Gastrocnemius medialis (tissue), 4 donors: Measurements from ENCODE around the gene BCAR1. TPM values are rescaled to one million over a fixed set of nuclear protein-coding genes. Genes with fewer than 3 reads are reported as not detected.
A peak's percentile ranks its signal among the peaks of the same experiment; 100 is the strongest.

Experiments used
- ATAC-seq, 2 donors: fragments of 150-250 bp; one replicate each; pipeline ENCODE4 v1.9.1; 2016
- DNase-seq, 2 donors: peaks; one replicate each; pipeline ENCODE4 v3.0.0-alpha.2; 2019
- H3K27ac ChIP-seq, 4 donors: fragments of 200-600 bp; sonication (generic); 1 replicate in 1 of 4; 2 replicates in 3 of 4; pipeline ENCODE4 v1.5.1; 2016 to 2018; ENCODE audit warnings: mild to moderate bottlenecking in 2 of 4, moderate library complexity in 1 of 4
- H3K27me3 ChIP-seq, 3 donors: fragments of 200-600 bp; sonication (generic) in 2 of 3; 1 replicate in 1 of 3; 2 replicates in 2 of 3; pipeline versions ENCODE4 v1.5.1 to v1.6.0; 2016 to 2019; ENCODE audit warnings: mild to moderate bottlenecking in 1 of 3, moderate library complexity in 1 of 3
- H3K36me3 ChIP-seq, 2 donors: fragments of 200-600 bp; sonication (generic) in 1 of 2; one replicate each; pipeline ENCODE4 v1.5.1; 2017 to 2018
- H3K4me1 ChIP-seq, 2 donors: fragments of 200-600 bp; sonication (generic) in 1 of 2; one replicate each; pipeline ENCODE4 v1.5.1; 2016 to 2017; ENCODE audit warnings: mild to moderate bottlenecking in 2 of 2
- H3K4me3 ChIP-seq, 4 donors: fragments of 200-600 bp; sonication (generic) in 3 of 4; 1 replicate in 1 of 4; 2 replicates in 3 of 4; pipeline ENCODE4 v1.5.1; 2016 to 2019; ENCODE audit warnings: mild to moderate bottlenecking in 2 of 4
- H3K9me3 ChIP-seq, 3 donors: fragments of 200-600 bp; sonication (generic) in 2 of 3; 1 replicate in 1 of 3; 2 replicates in 2 of 3; pipeline ENCODE4 v1.5.1; 2016 to 2019
- CTCF ChIP-seq, 5 experiments: fragments of 450-650 bp in 3 of 5; fragments of 200-600 bp in 2 of 5; sonication (generic) in 2 of 5; IDR thresholded peaks in 4 of 5; conservative IDR thresholded peaks in 1 of 5; 1 replicate in 4 of 5; 2 replicates in 1 of 5; pipeline ENCODE4 v1.5.1; 2016 to 2019; ENCODE audit warnings: antibody characterized with exemption in 5 of 5, mild to moderate bottlenecking in 3 of 5, moderate library complexity in 3 of 5
- POLR2A ChIP-seq, 2 donors: fragments of 450-650 bp; IDR thresholded peaks; one replicate each; pipeline ENCODE4 v1.6.1; 2017; ENCODE audit warnings: antibody characterized with exemption in 2 of 2, mild to moderate bottlenecking in 2 of 2, moderate library complexity in 2 of 2
- in situ Hi-C, 4 donors: fragments of 200-750 bp; cut with MboI; loops; one replicate each; pipeline versions ENCODE4 v1.15.0 to v1.8.0; 2017; ENCODE audit warnings: low sequenced_read_pairs in 4 of 4
- intact Hi-C: fragments of 100-400 bp; cut with DNase I; formaldehyde crosslinking; loops from one replicate; pipeline ENCODE4 v1.15.1; 2023; ENCODE audit warnings: low total_unique reads
- total RNA-seq, 4 donors: library from RNA; depleted of rRNA; stranded (reverse); fragments of >200 nt; gene quantifications; one replicate each; pipeline versions ENCODE4 v1.1.0 to v1.2.3, GENCODE V29; 2016

BCAR1 gene
- total RNA-seq, 4 donors from 2014 or later: 101 to 153 (median 145) TPM

DNA sequence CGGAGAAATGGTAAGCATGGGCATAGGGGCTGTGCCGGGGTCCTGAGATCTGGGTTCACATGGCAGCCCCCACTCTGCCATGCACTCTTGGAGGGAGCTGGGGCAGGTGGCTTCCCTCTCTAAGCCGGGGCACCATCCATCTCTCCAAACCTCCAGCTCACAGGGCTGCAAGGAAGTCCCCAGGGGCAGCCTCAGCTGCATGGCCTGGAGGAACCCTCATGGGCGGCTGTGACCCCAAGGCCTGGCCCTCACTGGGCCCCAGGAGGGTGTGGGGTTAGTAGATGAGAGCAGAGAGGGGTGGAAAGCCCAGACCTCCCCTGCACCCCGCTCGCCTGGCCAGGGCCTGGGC lies 47.0 kb downstream of the BCAR1 start:
- Histone ChIP-seq H3K9me3 (no peaks in the 10 kb centered on the region), H3K27ac (no peak overlapping the region), H3K4me1 (no peaks in the 10 kb centered on the region), H3K27me3 (no peaks in the 10 kb centered on the region), H3K4me3 (no peak overlapping the region), H3K36me3 (no peaks in the 10 kb centered on the region)
- DNase-seq (no peak), ATAC-seq (no peak)
- intact Hi-C loops: loop anchor here (10.0 kb wide), 1 partner anchor 440 kb away; the partner anchor contains the start of genes KARS1 and TERF2IP
- TF ChIP-seq CTCF (IDR thresholded peaks at IDR 0.05 in 4 of 5, conservative IDR thresholded peaks at IDR 0.05 in 1 of 5) (no peak), POLR2A (IDR thresholded peaks at IDR 0.05) (no peak)
- in situ Hi-C loops: loop anchor here in 2 of 4 donors (5.0 to 25.0 kb wide), 2 partner anchors 183 to 558 kb away; no protein-coding TSS in a partner anchor

DNA sequence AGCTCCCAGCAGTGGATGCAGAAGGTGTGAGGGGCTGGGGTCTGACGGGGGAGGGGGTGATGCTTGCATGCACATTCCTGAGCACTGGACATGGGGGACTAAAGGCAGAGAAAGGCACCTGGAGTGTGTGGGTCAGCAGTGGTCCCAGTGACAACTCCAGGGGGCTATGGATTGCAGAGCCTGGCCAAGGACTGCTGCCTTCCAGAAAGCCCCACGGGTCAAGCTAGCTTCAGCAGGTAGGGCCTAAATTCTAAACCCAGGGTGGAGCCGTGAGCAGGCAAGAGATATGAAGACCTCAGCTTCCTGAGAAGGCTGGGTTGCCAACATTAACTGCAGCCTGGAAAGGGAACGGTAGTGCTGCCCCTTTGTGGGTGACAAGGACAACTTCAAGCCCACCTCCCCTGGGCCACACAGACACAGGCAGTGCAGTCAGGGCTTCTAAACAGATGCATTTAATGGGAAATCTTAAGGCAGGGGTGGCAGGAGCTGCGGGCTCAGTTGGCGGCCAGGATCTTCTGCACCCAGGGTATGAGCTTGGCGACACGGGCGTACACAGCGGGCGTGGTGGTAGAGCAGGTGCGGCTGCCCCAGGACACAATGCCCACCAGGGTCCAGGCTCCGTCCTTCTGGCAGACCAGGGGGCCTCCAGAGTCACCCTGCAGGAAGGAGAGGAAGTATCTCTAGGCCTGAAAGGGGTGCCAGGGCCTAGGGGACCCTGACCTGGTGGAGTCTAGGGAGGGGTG lies 47.6 kb downstream of the BCAR1 start:
- H3K27ac ChIP-seq: peak overlapping the region in 1 of 4 donors; percentile 52
- no peak for TF ChIP-seq CTCF (IDR thresholded peaks at IDR 0.05 in 4 of 5, conservative IDR thresholded peaks at IDR 0.05 in 1 of 5)
- no peak for TF ChIP-seq POLR2A (IDR thresholded peaks at IDR 0.05)
- H3K4me1 ChIP-seq: no peaks in the 10 kb centered on the region
- DNase-seq (no peak), ATAC-seq (no peak)
- no peak overlapping the region for H3K4me3 ChIP-seq
- in situ Hi-C loops: loop anchor here in 2 of 4 donors (5.0 to 25.0 kb wide), 2 partner anchors 183 to 558 kb away; no protein-coding TSS in a partner anchor
- H3K9me3 ChIP-seq: no peaks in the 10 kb centered on the region
- intact Hi-C loops: loop anchor here (10.0 kb wide), 1 partner anchor 441 kb away; the partner anchor contains the start of genes KARS1 and TERF2IP
- no peaks in the 10 kb centered on the region for H3K27me3 ChIP-seq
- H3K36me3 ChIP-seq: no peaks in the 10 kb centered on the region

GRCh38 chr16:75203096-75203495 lies 48.3 kb downstream of the BCAR1 start:
- H3K27ac ChIP-seq: peak overlapping the region in 1 of 4 donors; percentile 68
- intact Hi-C loops: loop anchor here (10.0 kb wide), 1 partner anchor 442 kb away; the partner anchor contains the start of genes KARS1 and TERF2IP
- H3K36me3 ChIP-seq: no peaks in the 10 kb centered on the region
- ATAC-seq (peak in 1 of 2 donors; percentile 36), DNase-seq (peak in 1 of 2 donors; percentile 41)
- no peaks in the 10 kb centered on the region for H3K9me3 ChIP-seq
- TF ChIP-seq CTCF (IDR thresholded peaks at IDR 0.05 in 4 of 5, conservative IDR thresholded peaks at IDR 0.05 in 1 of 5) (no peak), POLR2A (IDR thresholded peaks at IDR 0.05) (no peak)
- no peak overlapping the region for H3K4me3 ChIP-seq
- H3K27me3 ChIP-seq: peaks cover 0 to 4% (median 3%) of the 10 kb centered on the region in 3 donors
- in situ Hi-C loops: loop anchor here in 2 of 4 donors (5.0 to 25.0 kb wide), 2 partner anchors 184 to 559 kb away; no protein-coding TSS in a partner anchor
- no peaks in the 10 kb centered on the region for H3K4me1 ChIP-seq

GRCh38 chr16:75202069-75202590 lies 49.3 kb downstream of the BCAR1 start:
- in situ Hi-C loops: loop anchor here in 2 of 4 donors (5.0 to 25.0 kb wide), 2 partner anchors 185 to 560 kb away; no protein-coding TSS in a partner anchor

More at GRCh38 chr16:75202069-75202590, 49.3 kb downstream of the BCAR1 start:
- no peaks in the 10 kb centered on the region for H3K4me1 ChIP-seq
- no peaks in the 10 kb centered on the region for H3K9me3 ChIP-seq
- H3K27me3 ChIP-seq: peaks cover 0 to 10% (median 7%) of the 10 kb centered on the region in 3 donors
- TF ChIP-seq CTCF (IDR thresholded peaks at IDR 0.05 in 4 of 5, conservative IDR thresholded peaks at IDR 0.05 in 1 of 5) (no peak), POLR2A (IDR thresholded peaks at IDR 0.05) (no peak)
- ATAC-seq (no peak), DNase-seq (no peak)
- H3K4me3 ChIP-seq: no peak overlapping the region
- no peaks in the 10 kb centered on the region for H3K36me3 ChIP-seq
- H3K27ac ChIP-seq: peak overlapping the region in 1 of 4 donors; percentile 68
- intact Hi-C loops: loop anchor here (10.0 kb wide), 1 partner anchor 443 kb away; the partner anchor contains the start of genes KARS1 and TERF2IP
